ENCODE data around the gene CYP4V2.
"Not testable (repeated sequence)": the region's sequence is repeated elsewhere in the genome, so short reads cannot be mapped to it uniquely, and the experiment has no call there.

CYP4V2 gene

GRCh38 chr4:186227744-186228513, 36.6 kb downstream of the CYP4V2 start:
- in situ Hi-C loops (cut with MboI; ENCODE audit: low sequenced_read_pairs) = no loop called here

DNA sequence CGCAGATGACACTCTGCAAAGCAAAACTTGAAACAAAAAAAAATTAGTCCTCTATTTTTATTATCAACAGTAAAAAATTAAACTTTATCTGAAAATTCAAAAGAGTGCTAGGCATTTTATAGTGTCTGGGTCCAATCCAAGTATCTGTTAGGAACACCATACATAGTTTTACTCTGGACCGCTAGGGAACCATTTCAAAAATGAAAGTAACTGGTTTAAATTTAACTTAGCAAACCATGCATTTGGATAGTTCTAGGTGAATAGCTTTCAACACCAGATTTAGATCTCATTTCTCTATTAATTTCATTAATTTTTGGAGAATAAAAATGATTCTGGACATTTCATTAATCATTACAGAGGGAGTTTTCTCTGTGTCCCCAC, 37.1 kb downstream of the CYP4V2 start:
- in situ Hi-C loops (cut with MboI; ENCODE audit: low sequenced_read_pairs) = no loop called here

DNA sequence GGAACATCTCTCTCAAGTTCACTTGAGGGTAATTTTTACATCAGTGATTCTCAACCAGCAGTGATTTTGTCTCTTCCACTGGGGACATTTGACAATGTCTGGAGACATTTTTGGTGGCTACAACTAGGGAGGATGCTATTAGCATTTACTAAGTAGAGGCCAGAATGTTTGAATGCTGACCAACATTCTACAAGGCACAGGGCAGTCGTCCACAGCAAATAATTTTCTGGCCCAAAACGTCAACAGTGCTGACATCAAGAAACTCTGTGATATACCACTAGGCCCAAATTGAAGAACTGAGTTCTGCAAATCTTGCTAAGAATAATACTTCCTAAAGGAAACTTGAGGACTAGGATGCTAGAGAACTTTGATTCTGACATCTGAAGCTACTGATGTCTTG, 43.0 kb downstream of the CYP4V2 start:
- in situ Hi-C loops (cut with MboI; ENCODE audit: low sequenced_read_pairs) = no loop called here

- in situ Hi-C loops (cut with MboI; ENCODE audit: low sequenced_read_pairs) = no loop called here
Observed at GRCh38 chr4:186236126-186236525, 44.8 kb downstream of the CYP4V2 start.

GRCh38 chr4:186240452-186240847, 49.1 kb downstream of the CYP4V2 start:
- in situ Hi-C loops (cut with MboI; ENCODE audit: low sequenced_read_pairs) = no loop called here

DNA sequence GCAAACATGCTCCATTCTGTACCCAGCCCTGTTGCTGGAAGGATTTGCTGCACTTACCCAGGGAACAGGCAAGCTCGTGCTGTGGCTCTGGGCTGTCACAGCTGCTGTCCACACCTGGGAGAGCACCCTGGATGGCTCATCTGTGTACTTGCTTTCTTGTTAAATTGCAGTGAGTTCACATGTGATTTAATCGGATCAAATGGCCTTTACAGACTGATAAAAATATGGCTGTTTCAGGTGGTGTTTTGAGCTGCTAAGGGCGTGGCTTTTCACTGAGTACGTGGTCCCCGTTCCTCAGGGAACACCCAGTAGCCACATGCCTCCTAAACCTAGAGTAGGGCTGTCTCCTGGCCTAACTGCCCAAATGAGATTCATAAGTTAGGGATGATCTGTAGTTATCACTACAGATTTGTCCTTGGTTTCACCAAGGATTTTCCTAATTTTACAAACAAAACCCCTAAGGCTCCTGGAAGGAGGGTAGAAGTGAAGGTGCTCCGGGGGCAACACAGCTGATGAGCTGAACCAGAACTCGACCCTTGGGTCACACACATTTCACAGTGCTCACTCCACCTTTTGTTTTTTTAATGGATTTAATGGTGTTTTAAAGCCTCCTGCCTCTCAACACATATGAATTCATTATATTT, 49.6 kb downstream of the CYP4V2 start:
- in situ Hi-C loops (cut with MboI; ENCODE audit: low sequenced_read_pairs) = no loop called here

DNA sequence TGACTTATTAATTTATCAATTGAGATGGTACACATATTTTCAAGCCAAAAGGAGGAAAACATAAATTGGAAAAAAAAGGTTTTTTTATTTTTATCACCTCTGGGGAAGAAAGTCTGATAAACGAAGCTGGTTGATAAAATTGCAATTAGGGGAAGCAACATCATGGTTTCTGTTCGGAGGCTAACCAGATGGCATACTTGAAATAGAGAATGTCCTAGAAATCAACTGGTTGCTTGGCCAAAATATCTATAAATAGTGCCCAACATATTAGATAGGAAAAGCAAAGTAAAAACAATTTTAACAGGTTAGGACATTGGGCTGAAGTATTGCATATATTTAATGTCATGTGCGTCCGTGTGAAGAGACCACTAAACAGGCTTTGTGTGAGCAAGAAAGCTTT, 50.2 kb downstream of the CYP4V2 start:
- in situ Hi-C loops (cut with MboI; ENCODE audit: low sequenced_read_pairs) = no loop called here

- in situ Hi-C loops (cut with MboI; ENCODE audit: low sequenced_read_pairs) = not testable (repeated sequence)
Observed at GRCh38 chr4:186242031-186242430, 50.7 kb downstream of the CYP4V2 start.

DNA sequence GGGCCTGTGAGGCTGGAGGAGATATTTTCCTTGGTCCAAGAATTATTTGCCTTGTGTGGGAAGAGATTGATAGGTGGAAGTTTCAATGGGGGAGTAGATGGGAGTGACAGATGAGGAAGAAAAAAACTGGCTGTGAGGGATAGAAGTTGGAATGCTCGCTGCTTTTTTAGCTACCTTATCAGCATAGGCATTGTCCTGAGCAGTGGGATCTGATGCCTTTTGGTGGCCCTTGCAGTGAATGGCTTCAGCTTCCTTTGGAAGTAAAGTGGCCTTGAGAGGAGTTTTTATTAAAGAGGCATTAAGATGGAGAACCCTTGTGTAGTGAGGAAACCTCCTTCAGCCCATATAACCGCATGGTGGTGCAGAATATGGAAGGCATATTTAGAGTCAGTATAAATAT, 52.0 kb downstream of the CYP4V2 start:
- in situ Hi-C loops (cut with MboI; ENCODE audit: low sequenced_read_pairs) = no loop called here

DNA sequence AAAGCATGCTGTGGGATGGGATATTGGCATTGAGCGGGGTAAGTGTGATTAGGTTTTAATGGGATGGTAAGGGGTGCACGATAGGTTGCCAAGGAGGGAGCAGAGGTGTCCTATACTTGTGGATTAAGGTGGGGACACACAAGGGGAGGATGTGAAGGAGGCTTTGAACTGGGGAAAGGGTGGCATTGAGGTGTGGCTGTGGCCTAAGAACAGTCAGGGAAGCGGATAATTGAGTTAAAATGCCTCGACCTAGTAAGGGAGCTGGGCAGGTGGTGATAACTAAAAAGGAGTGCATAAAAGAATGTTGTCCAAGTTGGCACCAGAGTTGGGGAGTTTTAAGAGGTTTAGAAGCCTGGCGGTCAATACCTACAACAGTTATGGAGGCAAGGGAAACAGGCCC, 53.5 kb downstream of the CYP4V2 start:
- in situ Hi-C loops (cut with MboI; ENCODE audit: low sequenced_read_pairs) = no loop called here

- in situ Hi-C loops (cut with MboI; ENCODE audit: low sequenced_read_pairs) = not testable (repeated sequence)
Observed at GRCh38 chr4:186247062-186247752, 55.8 kb downstream of the CYP4V2 start.

DNA sequence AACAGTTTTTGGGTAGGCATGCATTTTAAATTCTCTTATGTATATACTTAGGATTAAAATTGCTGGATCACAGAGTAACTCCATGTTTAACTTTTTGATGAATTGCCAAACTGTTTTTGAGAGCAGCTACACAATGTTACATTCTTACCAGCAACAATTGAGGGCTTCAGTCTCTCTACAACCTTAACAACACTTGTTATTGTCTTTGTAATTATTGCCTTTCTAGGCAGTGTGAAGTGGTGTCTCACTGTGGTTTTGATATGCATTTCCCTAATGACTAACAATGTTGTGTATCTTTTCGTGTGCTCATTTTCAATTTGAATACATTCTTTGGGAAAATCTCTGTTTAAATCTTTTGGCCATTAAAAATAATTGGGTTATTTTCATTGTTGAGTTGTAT, 57.3 kb downstream of the CYP4V2 start:
- in situ Hi-C loops (cut with MboI; ENCODE audit: low sequenced_read_pairs) = no loop called here

- in situ Hi-C loops (cut with MboI; ENCODE audit: low sequenced_read_pairs) = no loop called here
Observed at GRCh38 chr4:186249785-186250754, 58.7 kb downstream of the CYP4V2 start.

- in situ Hi-C loops (cut with MboI; ENCODE audit: low sequenced_read_pairs) = no loop called here
Observed at GRCh38 chr4:186250760-186251159, 59.4 kb downstream of the CYP4V2 start.

DNA sequence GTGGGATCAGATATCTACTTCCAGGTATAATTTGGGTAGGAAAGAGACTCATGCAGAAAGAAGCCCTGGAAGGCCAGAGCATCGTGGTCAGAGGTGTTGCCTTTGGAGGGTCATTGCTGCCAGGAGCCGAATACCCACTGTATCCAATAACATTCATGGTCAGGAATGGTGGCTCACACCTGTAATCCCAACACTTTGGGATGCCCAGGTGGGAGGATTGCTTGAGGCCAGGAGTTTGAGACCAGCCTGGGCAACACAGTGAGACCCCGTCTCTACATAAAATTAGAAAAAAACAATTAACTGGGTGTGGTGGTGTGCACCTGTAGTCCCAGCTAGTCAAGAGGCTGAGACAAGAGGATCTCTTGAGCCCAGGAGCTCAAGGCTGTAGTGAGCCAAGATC, 63.8 kb downstream of the CYP4V2 start:
- in situ Hi-C loops (cut with MboI; ENCODE audit: low sequenced_read_pairs) = no loop called here

- in situ Hi-C loops (cut with MboI; ENCODE audit: low sequenced_read_pairs) = no loop called here
Observed at GRCh38 chr4:186258216-186258811, 66.9 kb downstream of the CYP4V2 start.

DNA sequence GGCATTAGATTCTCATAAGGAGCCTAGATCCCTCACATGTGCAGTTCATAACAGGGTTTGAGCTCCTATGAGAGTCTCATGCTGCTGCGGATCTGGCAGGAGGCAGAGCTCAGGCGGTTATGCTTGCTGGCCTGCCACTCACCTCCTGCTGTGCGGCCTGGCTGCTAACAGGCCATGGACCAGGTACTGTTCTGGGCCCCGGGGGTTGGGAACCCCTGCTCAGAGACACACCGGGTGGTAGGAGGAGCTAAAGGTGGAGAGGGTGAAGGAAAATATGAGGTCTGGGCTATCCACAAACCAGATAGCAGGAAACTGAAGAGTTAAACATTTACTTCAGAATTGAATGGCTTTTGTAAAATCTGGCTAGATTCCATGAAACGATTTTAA, 68.7 kb downstream of the CYP4V2 start:
- in situ Hi-C loops (cut with MboI; ENCODE audit: low sequenced_read_pairs) = no loop called here

Data from HL-60/S4 treated with retinoic acid at 250 ng/mL for 4 days and 3 days (cell line).